ENCODE results near the gene GNB1L.

The GNB1L gene

GRCh38 chr22:19747551-19747950 is 107.1 kb downstream of the GNB1L start:
- TF ChIP-seq SPI1 (IDR thresholded peaks at IDR 0.05; ENCODE audit: borderline replicate concordance, low read depth) (no peak), REST (IDR thresholded peaks at IDR 0.05; ENCODE audit: insufficient replicate concordance, low read depth) (no peak), POLR2AphosphoS5 (IDR thresholded peaks at IDR 0.05; ENCODE audit: low read depth) (no peak), CTCF (IDR thresholded peaks at IDR 0.05; ENCODE audit: insufficient read depth, low read length) (no peak), GABPA (IDR thresholded peaks at IDR 0.05; ENCODE audit: low read depth) (no peak)
- H3K4me3 ChIP-seq (replicated peaks; ENCODE audit: insufficient read depth, low read length) = no peak overlapping the region
- DNase-seq (ENCODE audit: low read depth in 1 of 2, low spot score in 1 of 2) = no peak
- no peaks in the 10 kb centered on the region for H3K27me3 ChIP-seq (ENCODE audit: insufficient read depth, poor library complexity, severe bottlenecking)
- H3K27ac ChIP-seq (replicated peaks) = no peak overlapping the region

- H3K27ac ChIP-seq (replicated peaks) = no peak overlapping the region
- TF ChIP-seq SPI1 (IDR thresholded peaks at IDR 0.05; ENCODE audit: borderline replicate concordance, low read depth) (no peak), CTCF (IDR thresholded peaks at IDR 0.05; ENCODE audit: insufficient read depth, low read length) (no peak), REST (IDR thresholded peaks at IDR 0.05; ENCODE audit: insufficient replicate concordance, low read depth) (no peak), GABPA (IDR thresholded peaks at IDR 0.05; ENCODE audit: low read depth) (no peak), POLR2AphosphoS5 (IDR thresholded peaks at IDR 0.05; ENCODE audit: low read depth) (no peak)
- H3K4me3 ChIP-seq (replicated peaks; ENCODE audit: insufficient read depth, low read length) = no peak overlapping the region
- H3K27me3 ChIP-seq (ENCODE audit: insufficient read depth, poor library complexity, severe bottlenecking) = no peaks in the 10 kb centered on the region
- no peak for DNase-seq (ENCODE audit: low read depth in 1 of 2, low spot score in 1 of 2)
Observed at GRCh38 chr22:19746726-19747125, 107.9 kb downstream of the GNB1L start.

- DNase-seq (ENCODE audit: low read depth in 1 of 2, low spot score in 1 of 2) = no peak
- H3K4me3 ChIP-seq (replicated peaks; ENCODE audit: insufficient read depth, low read length) = no peak overlapping the region
- TF ChIP-seq REST (IDR thresholded peaks at IDR 0.05; ENCODE audit: insufficient replicate concordance, low read depth) (no peak), SPI1 (IDR thresholded peaks at IDR 0.05; ENCODE audit: borderline replicate concordance, low read depth) (no peak), POLR2AphosphoS5 (IDR thresholded peaks at IDR 0.05; ENCODE audit: low read depth) (no peak), GABPA (IDR thresholded peaks at IDR 0.05; ENCODE audit: low read depth) (no peak), CTCF (IDR thresholded peaks at IDR 0.05; ENCODE audit: insufficient read depth, low read length) (no peak)
- no peaks in the 10 kb centered on the region for H3K27me3 ChIP-seq (ENCODE audit: insufficient read depth, poor library complexity, severe bottlenecking)
- H3K27ac ChIP-seq (replicated peaks) = no peak overlapping the region
Observed at GRCh38 chr22:19745155-19746101, 109.2 kb downstream of the GNB1L start.
